ENCODE measurements around the gene DYNC1I1. TPM values are rescaled to one million over a fixed set of nuclear protein-coding genes. Genes with fewer than 3 reads are reported as not detected.

Gene DYNC1I1
- total RNA-seq, 3 donors from 2014 or later, result 0.41 to 42.6 (median 1.5) TPM

- H3K4me3 ChIP-seq, result no peak overlapping the region
- no peak for DNase-seq
- no peaks in the 10 kb centered on the region for H3K4me1 ChIP-seq (ENCODE audit: low read depth)
- no peaks in the 10 kb centered on the region for H3K9me3 ChIP-seq
- TF ChIP-seq CTCF (IDR thresholded peaks at IDR 0.05), result no peak
- H3K36me3 ChIP-seq (ENCODE audit: low read depth), result no peaks in the 10 kb centered on the region
- ATAC-seq, result no peak
- intact Hi-C loops (cut with DNase I, micrococcal nuclease), result no loop called here
These were observed 205.6 kb downstream of the DYNC1I1 start for GRCh38 chr7:95977994-95978393.

GRCh38 chr7:95980167-95980566 lies 207.8 kb downstream of the DYNC1I1 start:
- intact Hi-C loops (cut with DNase I, micrococcal nuclease), result no loop called here
- H3K4me3 ChIP-seq, result no peak overlapping the region
- DNase-seq (no peak), ATAC-seq (no peak)
- no peaks in the 10 kb centered on the region for H3K4me1 ChIP-seq (ENCODE audit: low read depth)
- no peaks in the 10 kb centered on the region for H3K36me3 ChIP-seq (ENCODE audit: low read depth)
- H3K9me3 ChIP-seq, result no peaks in the 10 kb centered on the region
- TF ChIP-seq CTCF (IDR thresholded peaks at IDR 0.05), result no peak

- H3K36me3 ChIP-seq (ENCODE audit: low read depth), result no peaks in the 10 kb centered on the region
- no peaks in the 10 kb centered on the region for H3K4me1 ChIP-seq (ENCODE audit: low read depth)
- TF ChIP-seq CTCF (IDR thresholded peaks at IDR 0.05), result no peak
- intact Hi-C loops (cut with DNase I, micrococcal nuclease), result no loop called here
- ATAC-seq (no peak), DNase-seq (no peak)
- H3K4me3 ChIP-seq, result no peak overlapping the region
- no peaks in the 10 kb centered on the region for H3K9me3 ChIP-seq
These were observed 208.4 kb downstream of the DYNC1I1 start for GRCh38 chr7:95980706-95981105.

- Histone ChIP-seq H3K4me3 (no peak overlapping the region), H3K36me3 (ENCODE audit: low read depth) (no peaks in the 10 kb centered on the region), H3K9me3 (no peaks in the 10 kb centered on the region), H3K4me1 (ENCODE audit: low read depth) (no peaks in the 10 kb centered on the region)
- ATAC-seq (no peak), DNase-seq (no peak)
- intact Hi-C loops (cut with DNase I, micrococcal nuclease), result no loop called here
- no peak for TF ChIP-seq CTCF (IDR thresholded peaks at IDR 0.05)
These were observed 213.9 kb downstream of the DYNC1I1 start for GRCh38 chr7:95986178-95986764.

- intact Hi-C loops (cut with DNase I, micrococcal nuclease), result no loop called here
- Histone ChIP-seq H3K4me3 (no peak overlapping the region), H3K4me1 (ENCODE audit: low read depth) (no peaks in the 10 kb centered on the region), H3K36me3 (ENCODE audit: low read depth) (no peaks in the 10 kb centered on the region), H3K9me3 (no peaks in the 10 kb centered on the region)
- no peak for DNase-seq
- ATAC-seq, result no peak
- TF ChIP-seq CTCF (IDR thresholded peaks at IDR 0.05), result no peak
These were observed 216.9 kb downstream of the DYNC1I1 start for GRCh38 chr7:95989301-95989700.

- TF ChIP-seq CTCF (IDR thresholded peaks at IDR 0.05), result no peak
- DNase-seq (no peak), ATAC-seq (no peak)
- no peaks in the 10 kb centered on the region for H3K4me1 ChIP-seq (ENCODE audit: low read depth)
- H3K9me3 ChIP-seq, result no peaks in the 10 kb centered on the region
- H3K4me3 ChIP-seq, result no peak overlapping the region
- H3K36me3 ChIP-seq (ENCODE audit: low read depth), result no peaks in the 10 kb centered on the region
- intact Hi-C loops (cut with DNase I, micrococcal nuclease), result no loop called here
These were observed 221.0 kb downstream of the DYNC1I1 start for GRCh38 chr7:95993380-95993779.

Data from mucosa of descending colon (tissue), 3 donors.